ENCODE measurements around the gene GARNL3.

- TF ChIP-seq CTCF (IDR thresholded peaks at IDR 0.05; ENCODE audit: insufficient read depth, low read length), result no peak
- TF ChIP-seq GABPA (IDR thresholded peaks at IDR 0.05; ENCODE audit: low read depth), result no peak
Measured at GRCh38 chr9:127356906-127357305, 92.3 kb downstream of the GARNL3 start.

Data from HL-60 (cell line).